Kidney epithelial cell (primary cell): ENCODE data around the gene ADIG. TPM values are rescaled to one million over a fixed set of nuclear protein-coding genes. Genes with fewer than 3 reads are reported as not detected.

Experiments used
- DNase-seq: peaks from one replicate; pipeline ENCODE4 v3.0.0-alpha.2; 2010; ENCODE audit warnings: low read depth
- H3K27me3 ChIP-seq: 2 replicates; pipeline ENCODE4 v1.6.0; 2011; ENCODE audit warnings: low read length; ENCODE audit not compliant: control insufficient read depth, insufficient read depth
- H3K36me3 ChIP-seq: 2 replicates; pipeline ENCODE4 v1.5.1; 2011; ENCODE audit warnings: low read length; ENCODE audit not compliant: control insufficient read depth, insufficient read depth
- H3K4me3 ChIP-seq: 2 replicates; pipeline ENCODE4 v1.5.1; 2011; ENCODE audit warnings: low read depth, mild to moderate bottlenecking, control low read depth, low read length
- CTCF ChIP-seq: IDR thresholded peaks from 2 replicates; pipeline ENCODE4 v1.5.1; 2011; ENCODE audit warnings: mild to moderate bottlenecking, moderate library complexity, low read length, control low read depth, inconsistent platforms; ENCODE audit not compliant: insufficient read depth, poor library complexity, severe bottlenecking
- total RNA-seq: library from RNA; depleted of rRNA; stranded (reverse); fragments of >200 nt; gene quantifications from 2 replicates; pipeline ENCODE4 v1.2.3, GENCODE V29; 2015

ADIG gene
- total RNA-seq, 1 donor from 2014 or later: not detected

- no peak for DNase-seq
- H3K4me3 ChIP-seq: no peak overlapping the region
- no peak for TF ChIP-seq CTCF
- no peaks in the 10 kb centered on the region for H3K36me3 ChIP-seq
- H3K27me3 ChIP-seq: no peaks in the 10 kb centered on the region
Measured at GRCh38 chr20:38585404-38586180, 4.6 kb downstream of the ADIG start.

- DNase-seq: no peak
- no peak for TF ChIP-seq CTCF
- H3K27me3 ChIP-seq: no peaks in the 10 kb centered on the region
- H3K36me3 ChIP-seq: no peaks in the 10 kb centered on the region
- no peak overlapping the region for H3K4me3 ChIP-seq
Measured at GRCh38 chr20:38586181-38586525, 5.2 kb downstream of the ADIG start.

GRCh38 chr20:38588303-38588702, 7.3 kb downstream of the ADIG start:
- DNase-seq: no peak

GRCh38 chr20:38589351-38589750, 8.4 kb downstream of the ADIG start:
- Histone ChIP-seq H3K4me3 (no peak overlapping the region), H3K27me3 (no peaks in the 10 kb centered on the region), H3K36me3 (no peaks in the 10 kb centered on the region)
- no peak for DNase-seq
- no peak for TF ChIP-seq CTCF

More at GRCh38 chr20:38588303-38588702, 7.3 kb downstream of the ADIG start:
- Histone ChIP-seq H3K27me3 (no peaks in the 10 kb centered on the region), H3K4me3 (no peak overlapping the region), H3K36me3 (no peaks in the 10 kb centered on the region)
- TF ChIP-seq CTCF: no peak

- no peaks in the 10 kb centered on the region for H3K27me3 ChIP-seq
- no peak for TF ChIP-seq CTCF
Measured at GRCh38 chr20:38589967-38590675, 9.1 kb downstream of the ADIG start.

More at GRCh38 chr20:38589967-38590675, 9.1 kb downstream of the ADIG start:
- Histone ChIP-seq H3K36me3 (no peaks in the 10 kb centered on the region), H3K4me3 (no peak overlapping the region)
- no peak for DNase-seq
